Calu3 (cell line): ENCODE results near the gene ZNF503. TPM values are rescaled to one million over a fixed set of nuclear protein-coding genes. Genes with fewer than 3 reads are reported as not detected.

Experiments used
- BruUV-seq: library from RNA; stranded (reverse); fragments of 400-500 nt; replicated peaks from 2 replicates; lab custom pipeline; 2021; lab: Mats Ljungman, UMichigan
- CTCF ChIA-PET: fragments of 300-600 bp; sonication (Branson Sonifier 250); formaldehyde crosslinking; loops from one replicate; lab custom pipeline; 2022; ENCODE audit warnings: antibody characterized with exemption; lab: Charles Lee
- DNase-seq: peaks from one replicate; pipeline ENCODE4 v3.0.0; 2022
- H3K27ac Mint-ChIP-seq: one replicate; pipeline ENCODE4 v1.8.0; 2022; ENCODE audit warnings: mixed read lengths; ENCODE audit not compliant: unreplicated experiment
- H3K27me3 Mint-ChIP-seq: one replicate; pipeline ENCODE4 v1.8.0; 2022; ENCODE audit warnings: mixed read lengths; ENCODE audit not compliant: unreplicated experiment
- H3K36me3 Mint-ChIP-seq: one replicate; pipeline ENCODE4 v1.8.0; 2022; ENCODE audit warnings: mild to moderate bottlenecking, moderate library complexity, mixed read lengths; ENCODE audit not compliant: insufficient read depth, unreplicated experiment
- H3K4me1 Mint-ChIP-seq: one replicate; pipeline ENCODE4 v1.8.0; 2022; ENCODE audit warnings: mild to moderate bottlenecking, low read depth, mixed read lengths; ENCODE audit not compliant: unreplicated experiment
- H3K4me3 Mint-ChIP-seq: one replicate; pipeline ENCODE4 v1.8.0; 2022; ENCODE audit warnings: mild to moderate bottlenecking, low read depth, moderate library complexity, mixed read lengths; ENCODE audit not compliant: unreplicated experiment
- H3K9me3 Mint-ChIP-seq: one replicate; pipeline ENCODE4 v1.8.0; 2022; ENCODE audit warnings: low read depth, mixed read lengths; ENCODE audit not compliant: unreplicated experiment
- intact Hi-C: fragments of 100-400 bp; cut with micrococcal nuclease; formaldehyde crosslinking; loops from one replicate; pipeline ENCODE4 v1.10.0; 2022; ENCODE audit not compliant: unreplicated experiment
- total RNA-seq: library from RNA; stranded (reverse); gene quantifications from 2 replicates; pipeline ENCODE4 v1.2.3, GENCODE V29; 2022
- TF ChIP-seq, protein P1 (sequence below): fragments of 200-600 bp; IDR thresholded peaks from one replicate; pipeline ENCODE4 v1.8.0; 2022; ENCODE audit warnings: antibody characterized with exemption; ENCODE audit not compliant: unreplicated experiment

The ZNF503 gene
- total RNA-seq, 1 experiment from 2014 or later, result 12.5 TPM

DNA sequence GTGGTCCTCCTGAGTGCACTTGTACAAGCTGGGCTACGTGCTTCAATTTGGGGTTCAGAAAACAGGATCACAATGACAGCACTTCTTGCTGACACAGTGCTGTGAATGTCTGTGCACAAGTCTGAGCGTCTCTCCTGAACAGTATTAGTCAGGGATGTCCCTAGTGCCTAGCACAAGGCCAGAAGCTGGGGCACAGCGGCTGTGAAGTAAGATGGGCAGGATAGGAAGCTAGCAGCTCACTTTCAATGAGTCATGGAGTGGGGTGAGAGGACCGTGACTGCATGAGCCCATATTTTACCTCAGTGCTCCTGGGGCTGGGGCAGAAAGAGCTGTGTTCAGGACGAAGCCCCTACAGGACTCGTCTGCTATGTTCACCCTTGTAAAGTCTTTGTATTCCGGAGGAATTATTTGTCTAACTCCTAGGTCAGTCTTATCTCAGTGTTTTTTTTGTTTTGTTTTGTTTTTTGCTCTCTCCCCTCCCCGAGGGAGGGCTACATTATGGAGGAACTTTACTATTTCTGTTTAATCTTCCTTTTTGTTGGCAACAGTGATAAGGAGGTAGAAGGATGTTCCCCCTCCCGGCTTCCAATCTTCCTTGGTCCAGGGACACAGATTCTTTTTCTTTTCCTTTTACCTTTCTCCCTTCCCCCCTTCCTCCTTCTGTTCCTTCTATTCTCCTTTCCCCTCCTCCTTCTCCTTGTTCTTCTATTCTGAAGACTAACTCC is 27.0 kb upstream of the ZNF503 start:
- H3K9me3 Mint-ChIP-seq, result no peaks in the 10 kb centered on the region
- no peak overlapping the region for H3K4me3 Mint-ChIP-seq
- intact Hi-C loops, result no loop called here
- peaks cover 27% of the 10 kb centered on the region for H3K4me1 Mint-ChIP-seq
- BruUV-seq, result no TSS peak
- H3K36me3 Mint-ChIP-seq, result peaks cover 16% of the 10 kb centered on the region
- TF ChIP-seq, protein P1, sequence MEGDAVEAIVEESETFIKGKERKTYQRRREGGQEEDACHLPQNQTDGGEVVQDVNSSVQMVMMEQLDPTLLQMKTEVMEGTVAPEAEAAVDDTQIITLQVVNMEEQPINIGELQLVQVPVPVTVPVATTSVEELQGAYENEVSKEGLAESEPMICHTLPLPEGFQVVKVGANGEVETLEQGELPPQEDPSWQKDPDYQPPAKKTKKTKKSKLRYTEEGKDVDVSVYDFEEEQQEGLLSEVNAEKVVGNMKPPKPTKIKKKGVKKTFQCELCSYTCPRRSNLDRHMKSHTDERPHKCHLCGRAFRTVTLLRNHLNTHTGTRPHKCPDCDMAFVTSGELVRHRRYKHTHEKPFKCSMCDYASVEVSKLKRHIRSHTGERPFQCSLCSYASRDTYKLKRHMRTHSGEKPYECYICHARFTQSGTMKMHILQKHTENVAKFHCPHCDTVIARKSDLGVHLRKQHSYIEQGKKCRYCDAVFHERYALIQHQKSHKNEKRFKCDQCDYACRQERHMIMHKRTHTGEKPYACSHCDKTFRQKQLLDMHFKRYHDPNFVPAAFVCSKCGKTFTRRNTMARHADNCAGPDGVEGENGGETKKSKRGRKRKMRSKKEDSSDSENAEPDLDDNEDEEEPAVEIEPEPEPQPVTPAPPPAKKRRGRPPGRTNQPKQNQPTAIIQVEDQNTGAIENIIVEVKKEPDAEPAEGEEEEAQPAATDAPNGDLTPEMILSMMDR, result no peak
- CTCF ChIA-PET, result no interaction called here
- H3K27ac Mint-ChIP-seq, result no peak overlapping the region
- no peak for DNase-seq
- peaks cover 14% of the 10 kb centered on the region for H3K27me3 Mint-ChIP-seq

DNA sequence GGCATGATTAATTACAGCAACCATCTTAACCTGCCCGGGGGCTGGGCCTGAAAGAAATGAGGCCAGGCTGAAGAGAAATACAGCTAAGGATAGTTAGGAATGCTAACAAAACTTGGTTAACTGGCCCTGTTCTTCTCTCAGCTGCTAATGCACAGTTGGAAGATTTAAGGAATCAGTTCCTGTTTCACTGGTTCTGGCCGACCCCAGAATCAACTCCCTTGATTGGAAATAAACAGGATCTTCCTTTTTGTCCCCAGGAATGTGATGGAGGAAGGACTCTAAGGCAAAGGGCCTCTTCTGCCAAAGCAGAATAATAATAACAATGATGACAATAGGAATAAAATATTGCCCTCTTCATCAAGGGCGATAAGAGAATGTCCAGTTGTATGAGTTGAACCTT is 26.4 kb upstream of the ZNF503 start:
- intact Hi-C loops, result no loop called here

DNA sequence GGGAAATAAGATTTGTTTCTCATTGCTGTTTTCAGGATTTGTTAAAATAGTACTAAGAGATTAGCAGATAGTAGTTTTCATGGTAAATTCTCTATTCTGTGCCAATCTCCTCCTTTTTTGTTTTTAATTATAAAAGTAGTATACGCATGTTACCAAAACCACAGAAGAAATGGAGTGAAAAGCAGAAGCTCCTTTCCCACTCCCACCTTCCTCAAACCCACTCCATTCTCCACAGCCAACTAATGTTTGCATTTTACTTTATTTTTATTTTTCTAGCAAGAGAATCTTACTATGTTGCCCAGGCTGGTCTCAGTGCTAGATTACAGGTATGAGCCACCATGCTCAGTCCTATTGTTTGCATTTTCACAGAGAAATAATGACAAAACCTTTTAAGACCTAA is 25.3 kb upstream of the ZNF503 start:
- H3K27me3 Mint-ChIP-seq, result no peaks in the 10 kb centered on the region
- H3K27ac Mint-ChIP-seq, result no peak overlapping the region
- H3K9me3 Mint-ChIP-seq, result no peaks in the 10 kb centered on the region
- TF ChIP-seq, protein P1, result no peak
- peaks cover 8% of the 10 kb centered on the region for H3K36me3 Mint-ChIP-seq
- no peak overlapping the region for H3K4me3 Mint-ChIP-seq
- CTCF ChIA-PET, result no interaction called here
- DNase-seq, result no peak
- intact Hi-C loops, result no loop called here
- no TSS peak for BruUV-seq
- H3K4me1 Mint-ChIP-seq, result peaks cover 27% of the 10 kb centered on the region

More for the DNA sequence above, 26.4 kb upstream of the ZNF503 start:
- TF ChIP-seq, protein P1, result no peak
- Mint-ChIP-seq H3K4me3 (no peak overlapping the region), H3K36me3 (peaks cover 16% of the 10 kb centered on the region), H3K27ac (no peak overlapping the region), H3K4me1 (peaks cover 27% of the 10 kb centered on the region), H3K27me3 (peaks cover 9% of the 10 kb centered on the region), H3K9me3 (no peaks in the 10 kb centered on the region)
- no peak for DNase-seq
- BruUV-seq, result no TSS peak
- CTCF ChIA-PET, result no interaction called here

- Mint-ChIP-seq H3K4me3 (no peak overlapping the region), H3K4me1 (peaks cover 23% of the 10 kb centered on the region), H3K27ac (no peak overlapping the region), H3K27me3 (no peaks in the 10 kb centered on the region), H3K9me3 (no peaks in the 10 kb centered on the region), H3K36me3 (no peaks in the 10 kb centered on the region)
- no TSS peak for BruUV-seq
- intact Hi-C loops, result no loop called here
- DNase-seq, result no peak
- TF ChIP-seq, protein P1, result no peak
- CTCF ChIA-PET, result no interaction called here
These were observed 23.9 kb upstream of the ZNF503 start for GRCh38 chr10:75425291-75426079.
